IPS DF 4.7 (cell line): ENCODE measurements around the gene UBR4.

Experiments
- DNase-seq: peaks from one replicate; pipeline ENCODE4 v3.0.0-alpha.2; 2013; ENCODE audit warnings: low spot score; ENCODE audit errors: extremely low read depth

Gene UBR4

DNA sequence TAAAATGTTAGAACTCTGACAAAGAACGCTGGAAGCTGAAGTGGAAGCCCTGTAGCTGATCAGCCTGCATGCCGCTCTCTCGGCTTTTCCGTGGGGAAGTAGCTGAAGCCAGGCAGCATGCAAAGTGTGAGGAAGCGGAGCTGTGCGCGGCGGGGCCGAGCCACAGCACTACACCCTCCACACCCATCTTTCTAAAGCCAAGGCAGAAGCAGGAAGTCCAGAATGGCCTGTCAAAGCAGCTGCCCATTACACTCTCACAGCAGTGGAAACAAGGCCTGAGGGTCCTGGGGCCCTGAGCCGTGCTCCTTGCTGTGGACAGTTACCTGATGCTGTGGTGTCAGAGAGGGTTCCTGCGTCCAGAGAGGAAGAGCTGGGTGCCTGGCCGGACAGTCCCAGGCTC, 69.6 kb downstream of the UBR4 start:
- no peak for DNase-seq

DNA sequence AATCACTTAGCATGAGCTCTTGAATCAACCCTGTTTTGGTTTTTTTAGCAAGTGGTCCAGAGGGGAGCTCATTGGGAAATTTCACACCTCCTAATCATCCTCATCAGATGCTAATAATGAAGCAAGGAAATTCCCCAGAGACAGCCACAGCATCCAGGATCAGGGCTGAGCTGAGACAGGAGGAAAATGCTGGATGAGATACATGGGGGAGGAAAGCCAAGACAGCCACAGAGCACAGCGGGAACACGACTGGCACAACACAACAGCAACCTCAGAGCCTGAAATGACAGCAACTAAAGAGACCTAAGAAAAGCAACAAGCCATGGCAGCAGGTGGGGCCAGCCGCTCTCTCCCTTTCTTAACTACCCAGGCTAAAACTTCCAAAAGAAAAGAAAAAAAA, 70.4 kb downstream of the UBR4 start:
- no peak for DNase-seq

- no peak for DNase-seq
These were observed 71.0 kb downstream of the UBR4 start for GRCh38 chr1:19138958-19139581.

GRCh38 chr1:19138331-19138730, 71.7 kb downstream of the UBR4 start:
- DNase-seq: no peak

GRCh38 chr1:19137158-19137557, 72.9 kb downstream of the UBR4 start:
- no peak for DNase-seq

DNA sequence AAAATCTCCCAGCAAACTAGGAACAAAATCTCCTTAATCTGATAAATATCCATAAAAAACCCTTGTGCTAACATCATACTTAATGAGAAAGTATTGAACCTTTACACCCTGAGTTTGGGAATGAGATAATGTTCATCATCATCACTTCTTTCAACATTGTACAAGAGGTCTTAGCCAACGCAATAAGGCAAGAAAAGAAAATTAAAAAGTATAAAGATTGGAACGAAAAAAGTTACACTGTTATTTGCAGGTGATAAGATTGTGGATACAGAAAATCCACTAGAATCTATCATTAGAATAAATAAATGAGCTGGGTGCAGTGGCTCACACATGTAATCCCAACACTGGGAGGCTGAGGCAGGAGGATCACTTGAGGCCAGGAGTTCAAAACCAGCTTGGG, 76.7 kb downstream of the UBR4 start:
- no peak for DNase-seq

DNA sequence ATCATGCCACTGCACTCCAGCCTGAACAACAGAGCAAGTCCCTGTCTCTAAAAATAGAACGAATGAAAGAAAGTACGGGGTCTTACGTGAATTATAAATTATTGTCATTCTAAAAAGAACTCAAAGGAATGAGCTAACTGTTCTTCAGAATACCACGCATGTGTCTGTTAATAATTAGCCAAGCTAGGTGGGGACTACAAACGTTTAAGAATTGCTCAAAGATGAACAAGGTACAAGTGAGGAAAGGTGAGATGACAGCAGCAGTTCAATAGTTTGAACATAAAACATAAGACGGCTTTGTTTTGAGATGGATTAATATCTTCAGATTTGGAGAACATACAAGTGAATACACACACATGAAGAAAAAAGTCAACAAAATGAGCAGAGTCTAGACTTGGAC, 79.6 kb downstream of the UBR4 start:
- no peak for DNase-seq

- DNase-seq: no peak
These were observed 81.0 kb downstream of the UBR4 start for GRCh38 chr1:19128968-19129514.

DNA sequence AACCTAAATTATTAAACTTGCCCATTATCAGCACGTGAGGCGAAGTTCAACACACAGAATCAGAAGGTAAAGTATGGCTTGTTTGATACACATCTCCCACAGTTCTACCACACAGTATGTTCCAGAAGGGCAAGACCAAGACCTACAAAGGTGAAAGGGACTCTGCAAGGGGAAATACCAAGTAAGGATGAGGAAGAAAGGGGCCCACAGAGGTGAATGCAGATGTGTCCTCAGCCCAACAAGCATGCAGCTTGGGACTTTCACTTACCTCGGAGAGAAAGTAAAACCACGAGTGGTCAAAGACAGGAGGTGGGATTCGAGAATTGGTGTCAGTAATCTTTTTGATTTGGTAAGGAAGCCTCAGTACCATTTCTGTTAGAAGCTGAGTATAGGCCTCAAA, 85.8 kb downstream of the UBR4 start:
- DNase-seq: no peak

- DNase-seq: no peak
These were observed 86.2 kb downstream of the UBR4 start for GRCh38 chr1:19123837-19124236.

DNA sequence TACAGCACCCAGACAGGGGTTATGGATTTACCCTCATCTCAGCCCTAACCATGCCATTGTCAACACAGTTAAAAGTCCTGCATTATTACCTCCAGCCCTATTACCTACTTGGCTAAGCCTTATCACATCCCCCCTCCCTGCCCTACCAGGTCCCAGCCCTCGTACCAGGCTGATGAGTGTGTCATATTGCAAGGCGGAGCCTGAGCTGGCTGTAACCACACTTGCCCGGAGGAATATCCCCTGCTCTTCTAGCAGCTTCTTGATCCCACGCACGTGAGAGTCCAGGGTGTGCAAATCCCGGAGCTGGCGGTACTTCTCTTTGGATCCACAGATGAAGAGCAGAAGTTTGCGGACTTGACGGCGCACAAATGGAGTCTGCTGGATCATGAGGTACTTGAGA, 87.4 kb downstream of the UBR4 start:
- DNase-seq: no peak

DNA sequence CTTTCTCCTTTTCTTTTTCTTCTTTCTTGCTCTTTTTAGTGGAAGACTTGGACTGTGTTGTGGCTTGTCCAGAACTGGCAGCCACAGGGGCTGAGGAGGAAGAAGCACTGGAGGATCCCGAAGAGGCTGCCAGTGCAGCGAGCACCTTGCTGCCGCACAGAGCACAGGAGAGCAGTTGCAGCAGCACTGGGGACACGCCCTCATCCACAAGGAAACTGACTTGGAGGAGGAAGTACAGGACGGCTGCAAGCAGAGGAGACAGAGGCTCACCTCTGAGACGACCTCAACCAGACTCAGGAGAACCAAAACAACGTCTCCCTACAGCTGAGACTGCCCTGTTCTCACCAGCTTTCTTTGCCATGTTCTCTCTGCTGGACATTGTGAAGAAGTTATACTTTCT, 88.9 kb downstream of the UBR4 start:
- no peak for DNase-seq

DNA sequence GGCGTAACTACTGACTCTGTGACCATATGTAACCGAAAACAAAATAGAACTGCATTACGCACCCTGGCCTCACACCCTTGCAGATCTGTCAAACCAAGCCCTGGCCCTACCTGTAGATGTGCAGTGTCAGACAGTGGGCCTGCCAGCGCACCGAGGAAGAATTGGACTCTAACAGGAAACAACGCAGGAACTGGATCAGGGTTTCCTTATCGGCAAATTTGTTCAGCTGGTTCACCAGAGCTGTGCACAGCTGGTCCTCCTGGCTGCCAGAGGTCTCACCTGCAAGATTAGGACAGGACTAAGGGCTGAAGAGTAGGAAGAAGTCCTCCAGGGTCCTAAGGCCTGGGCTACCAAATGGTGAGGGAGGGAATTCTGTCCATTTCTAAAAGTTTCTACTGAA, 90.0 kb downstream of the UBR4 start:
- no peak for DNase-seq

GRCh38 chr1:19115082-19115808, 94.8 kb downstream of the UBR4 start:
- no peak for DNase-seq

DNA sequence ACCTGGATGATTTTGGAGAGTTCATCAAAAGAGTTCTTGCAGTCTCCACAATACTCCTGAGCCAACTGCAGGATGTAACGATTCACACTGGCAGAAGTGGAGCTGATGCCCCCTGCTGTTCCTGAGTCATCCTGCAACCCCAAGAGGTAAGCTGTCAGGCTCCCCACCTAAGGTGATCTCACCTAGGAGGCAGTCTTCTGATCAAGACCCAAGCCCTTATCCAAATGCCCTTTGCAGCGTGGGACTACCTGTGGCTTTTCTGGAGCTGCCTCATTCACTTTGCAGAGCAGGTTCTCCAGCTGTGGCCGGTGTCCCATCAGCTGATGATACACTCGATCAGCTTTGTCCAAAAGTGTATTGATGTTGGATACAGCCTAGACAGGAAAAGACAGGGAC, 96.4 kb downstream of the UBR4 start:
- no peak for DNase-seq

DNA sequence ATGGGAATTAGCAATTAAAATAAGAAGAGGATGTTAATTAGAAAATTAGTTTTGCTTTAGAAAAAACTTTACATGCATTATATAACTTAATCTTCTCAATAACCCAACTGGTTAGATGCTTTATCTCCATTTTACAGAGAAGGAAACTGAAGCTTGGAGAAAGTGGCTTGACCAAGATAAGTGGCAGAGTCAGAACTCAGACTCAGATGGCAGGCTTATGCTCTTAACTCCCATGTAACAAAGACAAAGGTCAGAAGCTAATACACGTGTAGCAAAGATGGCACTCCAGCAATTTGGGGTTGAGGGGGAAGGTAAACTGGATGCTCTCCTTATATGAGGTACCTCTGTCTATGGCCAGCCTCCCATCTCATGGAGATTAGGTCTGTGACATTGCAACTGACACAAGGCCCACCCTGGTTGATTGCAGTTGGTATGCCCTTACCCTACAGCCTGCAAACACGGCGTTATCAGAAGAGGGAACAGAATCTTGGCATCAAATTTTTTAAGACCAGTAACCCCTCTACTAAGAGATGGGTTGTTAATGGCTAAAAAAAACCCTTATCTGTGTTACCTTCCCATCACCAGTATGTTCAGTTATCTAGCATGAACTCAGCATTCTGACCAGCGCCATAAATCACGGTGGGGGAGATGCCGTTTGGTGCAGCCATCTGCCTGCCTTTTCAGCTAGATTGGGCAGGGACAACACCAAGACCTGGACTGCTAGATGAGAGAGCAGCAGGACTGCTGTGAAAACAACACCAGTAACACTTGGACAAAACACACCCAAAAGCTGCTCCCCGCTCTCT, 97.0 kb downstream of the UBR4 start:
- no peak for DNase-seq

- DNase-seq: no peak
These were observed 99.7 kb downstream of the UBR4 start for GRCh38 chr1:19110257-19110927.

GRCh38 chr1:19109545-19109944, 100.5 kb downstream of the UBR4 start:
- no peak for DNase-seq

GRCh38 chr1:19101244-19101643, 108.8 kb downstream of the UBR4 start:
- no peak for DNase-seq

DNA sequence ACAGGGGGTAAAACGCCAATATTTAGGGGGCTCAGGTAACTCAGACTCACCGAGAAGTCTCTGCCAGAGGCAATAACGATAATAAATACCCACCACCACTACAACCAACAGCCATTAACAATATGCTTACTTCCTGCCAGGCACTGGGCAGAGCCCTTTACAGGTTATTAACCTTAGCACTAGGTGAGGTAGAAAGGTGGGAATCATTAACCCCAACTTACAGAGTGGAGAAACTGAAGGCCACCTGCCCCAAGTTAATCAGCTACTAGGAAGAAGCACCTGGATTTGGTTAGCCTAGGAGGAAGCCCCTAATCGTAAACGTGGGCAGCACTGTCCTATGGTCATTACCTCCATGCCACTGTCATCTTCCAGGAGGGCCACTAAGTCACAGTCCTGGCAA, 110.0 kb downstream of the UBR4 start:
- DNase-seq: no peak

- DNase-seq: no peak
These were observed 113.1 kb downstream of the UBR4 start for GRCh38 chr1:19096990-19097389.
